ENCODE data around the gene COBLL1. TPM values are rescaled to one million over a fixed set of nuclear protein-coding genes. Genes with fewer than 3 reads are reported as not detected.

Gene COBLL1
- total RNA-seq, 1 experiment from 2014 or later: 3.6 TPM

GRCh38 chr2:164881524-164881923, 39.9 kb upstream of the COBLL1 start:
- BruUV-seq (replicated peaks): no TSS peak

GRCh38 chr2:164879901-164880535, 38.4 kb upstream of the COBLL1 start:
- BruUV-seq (replicated peaks): no TSS peak
- CTCF ChIA-PET: no interaction called here

More at GRCh38 chr2:164881524-164881923, 39.9 kb upstream of the COBLL1 start:
- Histone ChIP-seq H3K27me3 (ENCODE audit: low read length) (no peaks in the 10 kb centered on the region), H3K4me3 (ENCODE audit: low read length) (no peak overlapping the region), H3F3A (ENCODE audit: low read length, unreplicated experiment) (no peaks in the 10 kb centered on the region), H3K79me2 (ENCODE audit: low read length) (no peaks in the 10 kb centered on the region), H3K4me2 (ENCODE audit: low read length) (no peak overlapping the region), H3K9ac (ENCODE audit: low read length) (no peak overlapping the region), H3K4me1 (ENCODE audit: insufficient read depth, low read length) (no peaks in the 10 kb centered on the region), H3K27ac (ENCODE audit: low read length) (no peak overlapping the region), H4K20me1 (ENCODE audit: low read length) (no peaks in the 10 kb centered on the region), H3K9me3 (ENCODE audit: low read length) (no peaks in the 10 kb centered on the region), H2AFZ (ENCODE audit: low read length) (no peak overlapping the region), H3K36me3 (ENCODE audit: low read depth, low read length) (no peaks in the 10 kb centered on the region), H3K9me2 (replicated peaks; ENCODE audit: low read length) (no peaks in the 10 kb centered on the region; the same call in 1 of the 2 replicates)
- intact Hi-C loops (cut with micrococcal nuclease): no loop called here
- ATAC-seq (no peak), DNase-seq (no peak)
- ChIA-PET CTCF (no interaction called here), POLR2A (ENCODE audit: unreplicated experiment) (no interaction called here)
- TF ChIP-seq CTCF (conservative IDR thresholded peaks at IDR 0.05; ENCODE audit: low read depth, low read length): no peak
- TF ChIP-seq EZH2 (IDR thresholded peaks at IDR 0.05; ENCODE audit: low read length, unreplicated experiment): no peak
- TF ChIP-seq EZH2phosphoT487 (IDR thresholded peaks at IDR 0.05; ENCODE audit: borderline replicate concordance, low read length): no peak

More at GRCh38 chr2:164879901-164880535, 38.4 kb upstream of the COBLL1 start:
- intact Hi-C loops (cut with micrococcal nuclease): no loop called here
- ATAC-seq (no peak; the same call in 1 of the 2 replicates), DNase-seq (no peak)
- Histone ChIP-seq H3F3A (ENCODE audit: low read length, unreplicated experiment) (no peaks in the 10 kb centered on the region), H3K27me3 (ENCODE audit: low read length) (no peaks in the 10 kb centered on the region), H3K4me3 (ENCODE audit: low read length) (no peak overlapping the region), H3K4me1 (ENCODE audit: insufficient read depth, low read length) (no peaks in the 10 kb centered on the region), H3K27ac (ENCODE audit: low read length) (no peak overlapping the region), H3K36me3 (ENCODE audit: low read depth, low read length) (no peaks in the 10 kb centered on the region), H3K9me3 (ENCODE audit: low read length) (no peaks in the 10 kb centered on the region), H3K4me2 (ENCODE audit: low read length) (no peak overlapping the region), H2AFZ (ENCODE audit: low read length) (no peak overlapping the region), H3K79me2 (ENCODE audit: low read length) (no peaks in the 10 kb centered on the region), H3K9ac (ENCODE audit: low read length) (no peak overlapping the region), H3K9me2 (replicated peaks; ENCODE audit: low read length) (no peaks in the 10 kb centered on the region; the same call in 1 of the 2 replicates), H4K20me1 (ENCODE audit: low read length) (no peaks in the 10 kb centered on the region)
- POLR2A ChIA-PET (ENCODE audit: unreplicated experiment): no interaction called here
- TF ChIP-seq EZH2 (IDR thresholded peaks at IDR 0.05; ENCODE audit: low read length, unreplicated experiment): no peak
- no peak for TF ChIP-seq EZH2phosphoT487 (IDR thresholded peaks at IDR 0.05; ENCODE audit: borderline replicate concordance, low read length)
- TF ChIP-seq CTCF (conservative IDR thresholded peaks at IDR 0.05; ENCODE audit: low read depth, low read length): no peak

Data from PC-3 (cell line).